Esophagus muscularis mucosa (tissue), 3 donors: ENCODE data around the gene XCR1.

Experiments
- POLR2A ChIP-seq: fragments of 450-650 bp; IDR thresholded peaks from one replicate; pipeline ENCODE4 v1.6.1; 2017; ENCODE audit warnings: antibody characterized with exemption, moderate library complexity, mild to moderate bottlenecking, low read depth
- POLR2AphosphoS5 ChIP-seq, 2 donors: sonication (generic); formaldehyde crosslinking; IDR thresholded peaks; one replicate each; pipeline ENCODE4 v1.6.1; 2017; ENCODE audit warnings: antibody characterized with exemption in 2 of 2
- TF ChIP-seq, protein P1 (sequence below), 3 experiments: fragments of 200-600 bp in 2 of 3; fragments of 450-650 bp in 1 of 3; sonication (generic) in 2 of 3; IDR thresholded peaks; one replicate each; pipeline ENCODE4 v1.5.1; 2017 to 2019; ENCODE audit warnings: antibody characterized with exemption in 3 of 3, mild to moderate bottlenecking in 2 of 3, moderate library complexity in 1 of 3

DNA sequence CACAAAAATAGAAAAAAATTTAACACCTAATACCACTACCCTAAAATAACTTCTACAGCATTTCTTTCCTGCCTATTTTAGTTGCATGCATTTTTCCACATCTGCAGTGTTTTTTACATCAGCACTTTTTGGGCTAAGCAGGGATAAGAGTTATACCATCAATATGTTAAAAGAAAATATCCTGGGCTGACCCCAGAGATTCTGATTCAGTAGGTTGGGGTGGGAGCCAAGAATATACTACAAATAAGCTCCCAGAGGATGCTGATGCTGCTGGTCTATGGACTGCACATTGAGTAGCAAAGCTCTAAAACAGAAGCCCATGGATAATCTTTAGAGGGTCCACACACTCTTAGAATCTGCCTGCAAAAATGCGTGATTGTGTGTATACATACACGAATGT, 46.5 kb downstream of the XCR1 start:
- TF ChIP-seq, protein P1, sequence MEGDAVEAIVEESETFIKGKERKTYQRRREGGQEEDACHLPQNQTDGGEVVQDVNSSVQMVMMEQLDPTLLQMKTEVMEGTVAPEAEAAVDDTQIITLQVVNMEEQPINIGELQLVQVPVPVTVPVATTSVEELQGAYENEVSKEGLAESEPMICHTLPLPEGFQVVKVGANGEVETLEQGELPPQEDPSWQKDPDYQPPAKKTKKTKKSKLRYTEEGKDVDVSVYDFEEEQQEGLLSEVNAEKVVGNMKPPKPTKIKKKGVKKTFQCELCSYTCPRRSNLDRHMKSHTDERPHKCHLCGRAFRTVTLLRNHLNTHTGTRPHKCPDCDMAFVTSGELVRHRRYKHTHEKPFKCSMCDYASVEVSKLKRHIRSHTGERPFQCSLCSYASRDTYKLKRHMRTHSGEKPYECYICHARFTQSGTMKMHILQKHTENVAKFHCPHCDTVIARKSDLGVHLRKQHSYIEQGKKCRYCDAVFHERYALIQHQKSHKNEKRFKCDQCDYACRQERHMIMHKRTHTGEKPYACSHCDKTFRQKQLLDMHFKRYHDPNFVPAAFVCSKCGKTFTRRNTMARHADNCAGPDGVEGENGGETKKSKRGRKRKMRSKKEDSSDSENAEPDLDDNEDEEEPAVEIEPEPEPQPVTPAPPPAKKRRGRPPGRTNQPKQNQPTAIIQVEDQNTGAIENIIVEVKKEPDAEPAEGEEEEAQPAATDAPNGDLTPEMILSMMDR (IDR thresholded peaks at IDR 0.05), result no peak
- TF ChIP-seq POLR2A (no peak), POLR2AphosphoS5 (IDR thresholded peaks at IDR 0.05) (no peak)
